GM18873 (cell line): ENCODE results near the gene BPIFB3.

Source experiments
- ATAC-seq: cut with Tn5 transposase; IDR thresholded peaks from one replicate; pipeline ENCODE4 v1.9.1; 2021; ENCODE audit warnings: mild to moderate bottlenecking, moderate library complexity, moderate number of reproducible peaks; ENCODE audit not compliant: unreplicated experiment, low FRiP score

Gene BPIFB3

DNA sequence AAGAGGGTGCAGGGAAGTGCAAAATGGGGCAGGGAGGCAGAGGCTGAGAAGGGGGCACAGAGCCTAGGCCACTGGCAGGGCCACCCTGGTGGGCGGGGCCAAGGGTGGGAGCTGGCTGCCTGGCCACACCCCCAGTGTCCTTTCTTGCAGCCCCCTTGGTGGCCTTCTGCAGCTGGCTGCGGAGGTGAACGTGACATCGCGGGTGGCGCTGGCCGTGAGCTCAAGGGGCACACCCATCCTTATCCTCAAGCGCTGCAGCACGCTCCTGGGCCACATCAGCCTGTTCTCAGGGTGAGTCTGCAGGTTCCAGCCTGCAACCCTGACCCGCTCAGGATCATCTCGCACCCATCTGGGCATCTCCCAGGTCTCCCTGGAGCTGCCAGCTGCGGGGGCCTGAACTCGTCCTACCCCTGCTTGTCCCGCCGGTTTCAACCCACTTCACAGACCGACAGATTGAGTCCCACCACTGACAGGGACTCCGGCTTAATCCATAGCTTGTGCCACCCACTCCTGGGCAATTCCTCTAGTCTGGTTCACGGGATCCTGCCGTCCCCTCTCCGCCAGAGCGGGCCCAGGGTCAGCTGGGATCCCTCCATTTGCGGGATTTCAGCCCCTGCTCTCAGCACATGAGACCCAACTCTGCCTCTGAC, 6.2 kb downstream of the BPIFB3 start:
- no peak for ATAC-seq

GRCh38 chr20:33061658-33062028, 7.9 kb downstream of the BPIFB3 start:
- ATAC-seq = no peak

GRCh38 chr20:33062105-33062824, 8.6 kb downstream of the BPIFB3 start:
- no peak for ATAC-seq

- ATAC-seq = no peak
These were observed 9.1 kb downstream of the BPIFB3 start for GRCh38 chr20:33062825-33063149.

DNA sequence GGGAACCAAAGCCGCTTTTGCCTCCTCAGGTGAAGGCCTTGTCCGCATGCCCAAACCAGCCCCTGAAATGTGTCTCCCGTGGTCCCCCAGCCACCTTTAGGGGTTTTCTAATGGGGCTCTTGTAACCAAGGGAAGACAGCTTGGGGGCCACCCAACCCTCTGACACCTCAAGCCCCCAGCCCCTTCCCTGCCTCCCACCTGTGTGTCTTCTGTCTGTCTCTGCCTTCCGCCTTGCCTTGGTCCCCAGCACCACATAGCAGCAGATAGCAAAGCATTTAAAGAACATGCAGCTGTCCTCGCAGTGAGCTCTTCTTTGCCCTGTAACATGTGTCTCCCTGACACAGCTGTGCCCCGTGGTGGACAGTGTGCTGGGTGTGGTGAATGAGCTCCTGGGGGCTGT, 9.6 kb downstream of the BPIFB3 start:
- no peak for ATAC-seq

- ATAC-seq = no peak
These were observed 11.0 kb downstream of the BPIFB3 start for GRCh38 chr20:33064572-33065287.

- no peak for ATAC-seq
These were observed 12.1 kb downstream of the BPIFB3 start for GRCh38 chr20:33065785-33066184.

GRCh38 chr20:33067806-33068205, 14.1 kb downstream of the BPIFB3 start:
- ATAC-seq = no peak

- no peak for ATAC-seq
These were observed 14.7 kb downstream of the BPIFB3 start for GRCh38 chr20:33068251-33068939.

- ATAC-seq = no peak
These were observed 16.0 kb downstream of the BPIFB3 start for GRCh38 chr20:33069673-33070072.

- ATAC-seq = no peak
These were observed 16.7 kb downstream of the BPIFB3 start for GRCh38 chr20:33070111-33071053.

DNA sequence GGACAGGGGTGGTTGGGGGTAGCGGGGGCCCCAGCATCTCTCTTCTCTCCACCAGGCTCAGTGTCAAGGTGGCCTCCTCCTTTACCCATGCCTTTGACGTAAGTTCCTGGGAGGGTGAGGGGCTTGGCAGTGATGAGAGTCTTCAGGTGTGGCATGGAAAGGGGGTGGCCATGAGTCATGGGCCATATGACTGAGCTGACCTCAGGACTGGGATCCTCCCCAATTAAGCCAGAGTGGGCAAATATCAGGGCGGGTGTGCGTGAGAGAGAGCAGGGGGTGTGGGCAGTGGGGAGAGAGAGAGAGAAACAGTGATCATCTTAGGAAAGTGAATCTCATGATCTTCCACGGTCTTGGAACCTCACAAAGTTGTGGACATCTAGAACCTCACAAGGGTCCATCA, 17.5 kb downstream of the BPIFB3 start:
- ATAC-seq = no peak

DNA sequence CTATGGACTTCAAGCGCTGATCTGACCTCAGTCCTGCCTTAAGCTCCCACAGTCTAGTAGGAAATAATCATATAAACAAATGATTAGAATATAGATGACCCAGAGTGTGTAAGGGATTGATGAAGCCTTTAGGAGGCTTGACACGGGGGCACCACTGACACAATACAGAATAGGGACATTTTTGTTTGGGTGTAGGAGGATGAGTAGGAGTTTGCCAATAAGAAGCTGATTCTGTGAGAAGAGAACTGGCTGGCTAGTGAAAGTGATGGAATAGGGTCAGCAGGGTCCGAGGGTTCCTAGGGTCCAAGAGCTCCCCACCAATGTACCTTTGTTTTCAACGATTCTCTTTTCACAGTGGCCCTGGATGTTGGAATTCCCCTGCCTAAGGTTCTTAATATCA, 18.7 kb downstream of the BPIFB3 start:
- no peak for ATAC-seq

- ATAC-seq = no peak
These were observed 19.1 kb downstream of the BPIFB3 start for GRCh38 chr20:33072813-33073212.

DNA sequence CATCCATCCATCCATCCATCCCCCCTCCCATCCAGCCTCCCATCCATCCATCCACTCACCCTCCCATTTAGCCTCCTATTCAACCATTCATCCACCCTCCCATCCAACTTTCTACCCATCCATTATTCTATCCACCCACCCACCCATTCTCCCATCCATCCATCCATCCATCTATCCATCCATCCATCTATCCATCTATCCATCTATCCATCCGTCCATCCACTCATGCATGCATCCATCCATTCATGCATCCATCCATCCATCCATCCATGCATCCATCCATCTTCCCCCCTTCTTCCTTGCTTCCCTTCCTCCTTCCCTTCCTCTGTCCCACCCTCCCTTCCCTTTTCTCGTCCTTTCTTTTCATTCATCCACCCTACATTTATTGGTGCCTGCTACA, 21.0 kb downstream of the BPIFB3 start:
- ATAC-seq = no peak

DNA sequence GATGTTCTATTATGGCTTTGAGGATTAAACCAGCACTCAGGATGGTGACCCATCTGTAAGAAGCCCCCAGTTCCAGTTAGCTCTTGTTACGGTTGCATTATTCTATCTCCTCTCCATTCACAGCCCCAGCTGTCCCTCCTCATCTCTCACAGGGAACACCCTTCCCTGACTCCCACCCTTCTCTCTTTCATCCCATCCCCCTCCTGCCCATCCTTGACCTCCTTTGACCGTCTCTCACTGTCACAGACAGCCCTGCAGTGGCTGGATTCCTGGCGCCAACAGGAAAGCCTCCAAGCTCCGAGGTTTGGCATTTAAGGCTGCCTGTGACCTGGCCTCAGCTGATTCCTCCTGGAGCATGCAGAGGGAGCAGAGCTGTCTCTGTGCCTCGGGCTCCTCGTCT, 21.6 kb downstream of the BPIFB3 start:
- no peak for ATAC-seq

DNA sequence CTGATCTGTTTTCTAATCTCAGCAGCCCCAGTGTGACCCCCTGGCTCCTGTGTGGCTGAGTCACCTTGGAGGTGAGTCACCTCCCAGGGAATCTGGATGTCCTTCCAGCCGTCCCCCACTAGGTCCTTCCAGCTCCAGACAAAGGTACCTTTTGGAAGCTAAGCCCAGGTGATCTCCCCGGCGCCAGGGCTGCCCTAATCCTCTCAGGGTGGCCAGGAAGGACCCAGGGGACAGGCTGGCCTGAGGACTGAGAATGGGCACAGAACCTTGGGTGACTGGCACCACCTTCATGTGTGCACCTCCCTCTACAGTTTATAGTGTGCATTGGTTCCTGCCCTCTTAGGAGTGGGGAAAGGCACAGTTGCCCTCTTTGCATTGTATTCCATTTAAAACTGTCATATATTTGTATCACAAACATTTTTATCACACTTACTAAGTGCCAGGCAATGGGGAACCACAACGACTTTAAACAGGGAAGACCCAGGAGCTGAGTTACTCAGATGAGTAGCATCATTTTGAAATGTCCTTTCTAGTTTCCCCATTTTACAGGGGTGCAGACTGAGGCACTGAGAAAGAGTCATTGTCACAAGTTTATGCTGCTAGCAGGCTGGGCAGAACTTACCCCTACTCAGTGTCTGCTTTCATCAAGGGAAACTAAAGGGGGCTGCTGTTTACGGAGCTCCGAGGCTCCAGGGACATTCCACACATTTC, 23.1 kb downstream of the BPIFB3 start:
- ATAC-seq = no peak

DNA sequence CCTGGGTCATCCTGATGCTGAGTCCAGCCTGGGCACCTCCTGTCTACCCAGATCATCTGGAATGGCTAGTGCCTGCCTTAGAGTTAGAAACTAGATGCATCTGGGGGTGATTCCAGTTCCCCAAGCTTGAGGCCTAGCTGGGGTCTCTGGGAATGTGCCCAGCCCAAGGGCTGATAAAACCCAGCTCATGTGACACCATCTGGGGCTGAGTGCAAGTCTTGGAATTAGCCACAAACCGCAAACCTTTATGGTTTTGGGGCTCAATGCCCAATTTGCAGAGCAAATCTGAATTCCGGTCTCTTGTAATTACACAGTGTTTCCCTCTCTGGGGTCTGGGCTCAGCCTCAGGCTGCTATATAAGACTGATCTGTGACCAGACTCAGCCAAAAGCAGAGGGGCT, 25.6 kb downstream of the BPIFB3 start, which contains the start of gene BPIFB4:
Gene BPIFB4 (plus strand): TSS at position 385 of the 400 bp plus-strand sequence. CDS start 1,884 bp downstream, outside the sequence.
- ATAC-seq = no peak

DNA sequence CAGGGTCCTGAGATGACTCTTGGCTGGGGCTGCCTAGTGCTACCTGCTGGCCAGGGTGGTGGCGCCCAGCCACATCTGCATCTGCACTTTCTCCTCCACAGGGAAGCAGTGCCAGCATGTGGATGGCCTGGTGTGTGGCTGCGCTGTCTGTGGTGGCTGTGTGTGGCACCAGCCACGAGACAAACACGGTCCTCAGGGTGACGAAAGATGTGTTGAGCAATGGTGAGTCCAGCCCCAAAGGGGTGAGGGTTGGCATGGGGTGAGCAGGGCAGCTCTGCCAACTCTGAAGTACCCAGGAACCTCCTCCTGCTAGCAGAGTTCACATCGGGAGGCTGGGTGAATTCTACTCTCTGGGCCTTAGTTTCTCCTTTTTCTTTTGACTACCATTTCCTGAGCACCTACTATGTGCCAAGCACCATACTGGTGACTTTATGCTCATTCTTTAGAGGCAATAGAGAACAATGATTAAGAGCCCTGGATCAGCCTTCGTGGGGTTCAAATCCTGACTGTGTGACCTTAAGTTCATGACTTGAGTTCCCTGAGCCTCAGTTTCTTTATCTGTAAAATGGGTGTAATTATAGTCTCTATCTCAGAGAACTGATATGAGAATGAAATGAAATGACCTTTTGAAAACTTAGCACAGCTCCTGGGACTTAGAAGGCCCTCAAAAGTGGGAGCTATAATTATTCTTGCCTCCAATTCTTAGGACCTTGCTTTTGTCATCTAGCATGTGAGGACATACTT, 27.9 kb downstream of the BPIFB3 start:
- no peak for ATAC-seq
